ENCODE data around the gene NBEAL2. TPM values are rescaled to one million over a fixed set of nuclear protein-coding genes. Genes with fewer than 3 reads are reported as not detected.
A peak's percentile ranks its signal among the peaks of the same experiment; 100 is the strongest.

Gene NBEAL2
- polyA plus RNA-seq, 3 donors: 10.4 to 622 (median 17.3) TPM

GRCh38 chr3:46942076-46942475 is 37.4 kb upstream of the NBEAL2 start:
- Histone ChIP-seq H3K79me2 (ENCODE audit: insufficient read depth, low read length) (peaks cover 100% of the 10 kb centered on the region), H3K36me3 (replicated peaks in 1 of 2; ENCODE audit: control insufficient read depth in 1 of 2, insufficient read depth in 2 of 2, low read length in 2 of 2) (peaks cover 31 to 77% of the 10 kb centered on the region in 2 donors), H3K4me1 (ENCODE audit: control insufficient read depth in 1 of 2, insufficient read depth in 2 of 2, low read length in 2 of 2) (peaks cover 46 to 48% of the 10 kb centered on the region in 2 donors), H3K9ac (ENCODE audit: insufficient read depth, low read length, poor library complexity, severe bottlenecking) (no peak overlapping the region), H3K4me3 (replicated peaks in 1 of 3; ENCODE audit: low read depth in 2 of 3, low read length in 3 of 3) (no peak overlapping the region), H4K20me1 (ENCODE audit: insufficient read depth, low read length) (peaks cover 79% of the 10 kb centered on the region), H3K4me2 (replicated peaks; ENCODE audit: extremely low read depth, low read length, poor library complexity, severe bottlenecking) (no peak overlapping the region), H3K27ac (ENCODE audit: low read depth in 1 of 2, low read length in 2 of 2) (peak overlapping the region in 1 of 2 donors; percentile 35), H3K9me3 (replicated peaks in 1 of 2; ENCODE audit: control insufficient read depth in 1 of 2, insufficient read depth in 1 of 2, low read length in 2 of 2) (no peaks in the 10 kb centered on the region), H2AFZ (ENCODE audit: insufficient read depth, low read depth, low read length, poor library complexity, severe bottlenecking) (no peak overlapping the region), H3K27me3 (ENCODE audit: control insufficient read depth in 2 of 2, insufficient read depth in 2 of 2, low read length in 2 of 2) (no peaks in the 10 kb centered on the region)
- peaks cover 75% of the 10 kb centered on the region for H3K4me1 Mint-ChIP-seq
- H3K27me3 Mint-ChIP-seq (ENCODE audit: low read depth in 3 of 3): no peaks in the 10 kb centered on the region
- TF ChIP-seq CTCF (IDR thresholded peaks at IDR 0.05): no peak
- WGBS (ENCODE audit: insufficient coverage): over 99% methylated on average over 6 of the region's 7 CpGs
- no peak overlapping the region for H3K4me3 Mint-ChIP-seq
- intact Hi-C loops (cut with micrococcal nuclease): no loop called here
- H3K27ac Mint-ChIP-seq: peak overlapping the region in 2 of 7 donors; percentile 34 to 78
- H3K9me3 Mint-ChIP-seq: no peaks in the 10 kb centered on the region
- peaks cover 67 to 88% of the 10 kb centered on the region in 2 donors for H3K36me3 Mint-ChIP-seq
- DNase-seq: no peak

- no peak overlapping the region for H3K9ac ChIP-seq (ENCODE audit: insufficient read depth, low read length, poor library complexity, severe bottlenecking)
- DNase-seq: no peak
Observed at GRCh38 chr3:46942481-46943236, 36.8 kb upstream of the NBEAL2 start.

More at GRCh38 chr3:46942481-46943236, 36.8 kb upstream of the NBEAL2 start:
- no peaks in the 10 kb centered on the region for H3K9me3 ChIP-seq (replicated peaks in 1 of 2; ENCODE audit: control insufficient read depth in 1 of 2, insufficient read depth in 1 of 2, low read length in 2 of 2)
- intact Hi-C loops (cut with micrococcal nuclease): no loop called here
- peak overlapping the region in 4 of 7 donors; percentile 6 to 78 (median 47) for H3K27ac Mint-ChIP-seq
- no peak for TF ChIP-seq CTCF (IDR thresholded peaks at IDR 0.05)
- no peaks in the 10 kb centered on the region for H3K27me3 ChIP-seq (ENCODE audit: control insufficient read depth in 2 of 2, insufficient read depth in 2 of 2, low read length in 2 of 2)
- H3K4me1 ChIP-seq (ENCODE audit: control insufficient read depth in 1 of 2, insufficient read depth in 2 of 2, low read length in 2 of 2): peaks cover 46 to 48% of the 10 kb centered on the region in 2 donors
- H3K79me2 ChIP-seq (ENCODE audit: insufficient read depth, low read length): peaks cover 100% of the 10 kb centered on the region
- no peaks in the 10 kb centered on the region for H3K9me3 Mint-ChIP-seq
- no peak overlapping the region for H3K4me3 Mint-ChIP-seq
- 92% methylated on average over 10 of the region's 12 CpGs for WGBS (ENCODE audit: insufficient coverage)
- peaks cover 27 to 75% of the 10 kb centered on the region in 2 donors for H3K36me3 ChIP-seq (replicated peaks in 1 of 2; ENCODE audit: control insufficient read depth in 1 of 2, insufficient read depth in 2 of 2, low read length in 2 of 2)
- H3K27me3 Mint-ChIP-seq (ENCODE audit: low read depth in 3 of 3): no peaks in the 10 kb centered on the region
- peaks cover 75% of the 10 kb centered on the region for H3K4me1 Mint-ChIP-seq
- H4K20me1 ChIP-seq (ENCODE audit: insufficient read depth, low read length): peaks cover 85% of the 10 kb centered on the region
- no peak overlapping the region for H3K4me3 ChIP-seq (replicated peaks in 1 of 3; ENCODE audit: low read depth in 2 of 3, low read length in 3 of 3)
- H3K4me2 ChIP-seq (replicated peaks; ENCODE audit: extremely low read depth, low read length, poor library complexity, severe bottlenecking): no peak overlapping the region
- H2AFZ ChIP-seq (ENCODE audit: insufficient read depth, low read depth, low read length, poor library complexity, severe bottlenecking): no peak overlapping the region
- peaks cover 69 to 88% of the 10 kb centered on the region in 2 donors for H3K36me3 Mint-ChIP-seq
- H3K27ac ChIP-seq (ENCODE audit: low read depth in 1 of 2, low read length in 2 of 2): no peak overlapping the region

All from CD14-positive monocyte (primary cell).